ENCODE measurements around the gene AMPD2.

DNA sequence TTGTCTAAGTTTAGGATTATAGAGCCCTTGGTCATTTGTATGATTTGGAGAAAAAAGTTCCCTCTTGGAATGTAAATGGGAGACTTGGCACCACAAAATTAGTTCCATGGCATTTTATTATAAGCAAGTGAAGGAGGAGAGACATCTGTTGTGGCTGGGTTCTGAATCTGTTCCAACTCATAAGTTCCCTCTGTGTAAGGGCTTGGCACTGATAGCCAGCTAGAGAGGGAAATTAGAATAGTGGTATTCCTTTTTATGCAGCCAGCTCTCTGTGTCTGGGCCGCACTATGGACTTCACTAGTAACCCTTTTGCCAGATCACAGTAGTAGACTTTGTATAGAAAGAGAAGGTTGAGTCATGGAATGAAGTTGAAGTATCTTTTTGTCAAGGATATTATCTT lies 40.1 kb upstream of the AMPD2 start:
- TF ChIP-seq, protein P1, sequence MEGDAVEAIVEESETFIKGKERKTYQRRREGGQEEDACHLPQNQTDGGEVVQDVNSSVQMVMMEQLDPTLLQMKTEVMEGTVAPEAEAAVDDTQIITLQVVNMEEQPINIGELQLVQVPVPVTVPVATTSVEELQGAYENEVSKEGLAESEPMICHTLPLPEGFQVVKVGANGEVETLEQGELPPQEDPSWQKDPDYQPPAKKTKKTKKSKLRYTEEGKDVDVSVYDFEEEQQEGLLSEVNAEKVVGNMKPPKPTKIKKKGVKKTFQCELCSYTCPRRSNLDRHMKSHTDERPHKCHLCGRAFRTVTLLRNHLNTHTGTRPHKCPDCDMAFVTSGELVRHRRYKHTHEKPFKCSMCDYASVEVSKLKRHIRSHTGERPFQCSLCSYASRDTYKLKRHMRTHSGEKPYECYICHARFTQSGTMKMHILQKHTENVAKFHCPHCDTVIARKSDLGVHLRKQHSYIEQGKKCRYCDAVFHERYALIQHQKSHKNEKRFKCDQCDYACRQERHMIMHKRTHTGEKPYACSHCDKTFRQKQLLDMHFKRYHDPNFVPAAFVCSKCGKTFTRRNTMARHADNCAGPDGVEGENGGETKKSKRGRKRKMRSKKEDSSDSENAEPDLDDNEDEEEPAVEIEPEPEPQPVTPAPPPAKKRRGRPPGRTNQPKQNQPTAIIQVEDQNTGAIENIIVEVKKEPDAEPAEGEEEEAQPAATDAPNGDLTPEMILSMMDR (IDR thresholded peaks at IDR 0.05; ENCODE audit: extremely low read depth in 1 of 2, insufficient read depth in 1 of 2, low read depth in 1 of 2, low read length in 2 of 2): no peak
- TF ChIP-seq, protein P2, sequence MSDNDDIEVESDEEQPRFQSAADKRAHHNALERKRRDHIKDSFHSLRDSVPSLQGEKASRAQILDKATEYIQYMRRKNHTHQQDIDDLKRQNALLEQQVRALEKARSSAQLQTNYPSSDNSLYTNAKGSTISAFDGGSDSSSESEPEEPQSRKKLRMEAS (IDR thresholded peaks at IDR 0.05; ENCODE audit: insufficient read depth, insufficient read length): no peak
- TF ChIP-seq POLR2A (IDR thresholded peaks at IDR 0.05; ENCODE audit: low read depth, low read length) (no peak), EZH2 (IDR thresholded peaks at IDR 0.05; ENCODE audit: borderline replicate concordance, low read depth, low read length, severe bottlenecking) (no peak), POLR2AphosphoS5 (IDR thresholded peaks at IDR 0.05; ENCODE audit: insufficient read depth, low read depth, low read length) (no peak), MYC (IDR thresholded peaks at IDR 0.05; ENCODE audit: low read depth, low read length) (no peak), GATA2 (IDR thresholded peaks at IDR 0.05; ENCODE audit: insufficient read depth, insufficient read length, low read depth, low read length) (no peak)
